LNCAP (cell line): ENCODE measurements around the gene IGSF3.

Experiments used
- CTCF ChIP-seq: fragments of 450-650 bp; IDR thresholded peaks from 2 replicates; pipeline ENCODE4 v1.5.1; 2017; ENCODE audit warnings: mild to moderate bottlenecking

IGSF3 gene

GRCh38 chr1:116654351-116654750 lies 13.2 kb downstream of the IGSF3 start:
- TF ChIP-seq CTCF: no peak

- no peak for TF ChIP-seq CTCF
Measured at GRCh38 chr1:116628448-116628847, 39.1 kb downstream of the IGSF3 start.

GRCh38 chr1:116624040-116624439 lies 43.5 kb downstream of the IGSF3 start:
- TF ChIP-seq CTCF: no peak

- TF ChIP-seq CTCF: no peak
Measured at GRCh38 chr1:116605315-116605714, 62.2 kb downstream of the IGSF3 start.

- peak; percentile 56 for TF ChIP-seq CTCF
Measured at GRCh38 chr1:116595946-116596741, 71.4 kb downstream of the IGSF3 start.

GRCh38 chr1:116595065-116595840 lies 72.3 kb downstream of the IGSF3 start:
- TF ChIP-seq CTCF: peak; percentile 45

- no peak for TF ChIP-seq CTCF
Measured at GRCh38 chr1:116587501-116588227, 79.9 kb downstream of the IGSF3 start.
